HepG2 (cell line): Measurements from ENCODE around the gene MND1.

Source experiments
- BRCA1 ChIP-seq: sonication (generic); formaldehyde crosslinking; IDR thresholded peaks from 2 replicates; pipeline ENCODE4 v1.4.0; 2020; ENCODE audit warnings: missing genetic modification reagents
- CBX5 ChIP-seq: sonication (generic); formaldehyde crosslinking; IDR thresholded peaks from 2 replicates; pipeline ENCODE4 v1.4.0; 2020; ENCODE audit warnings: missing genetic modification reagents, borderline replicate concordance
- ELF1 ChIP-seq: sonication (generic); formaldehyde crosslinking; IDR thresholded peaks from 2 replicates; pipeline ENCODE4 v1.4.0; 2020; ENCODE audit warnings: missing genetic modification reagents
- EP300 ChIP-seq, 3 experiments: sonication (generic) in 1 of 3; formaldehyde crosslinking in 1 of 3; IDR thresholded peaks; 2 replicates each; pipeline versions ENCODE4 v1.5.1 to v1.6.1; 2011 to 2020; ENCODE audit warnings: low read depth in 2 of 3, low read length in 2 of 3, borderline replicate concordance in 1 of 3, improper control_type of control experiment in 1 of 3, mild to moderate bottlenecking in 1 of 3, missing genetic modification reagents in 1 of 3, moderate library complexity in 1 of 3
- PHF5A ChIP-seq: IDR thresholded peaks from one replicate; pipeline ENCODE4 v1.6.1; 2018; ENCODE audit warnings: low read depth, missing genetic modification reagents; ENCODE audit not compliant: unreplicated experiment
- ZNF280B ChIP-seq: sonication (generic); formaldehyde crosslinking; IDR thresholded peaks from 2 replicates; pipeline ENCODE4 v1.5.0; 2020; ENCODE audit warnings: missing genetic modification reagents, mild to moderate bottlenecking, borderline replicate concordance
- ZNF282 ChIP-seq: fragments of 450-650 bp; IDR thresholded peaks from 2 replicates; pipeline ENCODE4 v1.6.1; 2018; ENCODE audit not compliant: partially characterized antibody
- ZNF646 ChIP-seq: sonication (generic); formaldehyde crosslinking; IDR thresholded peaks from 2 replicates; pipeline ENCODE4 v1.9.0; 2021; ENCODE audit warnings: mild to moderate bottlenecking, missing genetic modification reagents
- ZNF652 ChIP-seq: IDR thresholded peaks from 2 replicates; pipeline ENCODE4 v1.6.1; 2016; ENCODE audit warnings: low read depth, borderline replicate concordance

- TF ChIP-seq EP300 (IDR thresholded peaks at IDR 0.05; ENCODE audit: low read depth in 2 of 2, low read length in 2 of 2) (no peak), EP300 (CRISPR knock-in tag; IDR thresholded peaks at IDR 0.05; ENCODE audit: borderline replicate concordance) (no peak), ZNF652 (CRISPR knock-in tag) (no peak), ZNF646 (CRISPR knock-in tag) (no peak), PHF5A (no peak), BRCA1 (no peak), CBX5 (CRISPR knock-in tag) (no peak), ELF1 (CRISPR knock-in tag) (no peak), ZNF280B (no peak), ZNF282 (no peak)
These were observed 24.5 kb downstream of the MND1 start for GRCh38 chr4:153369021-153369420.
